Measurements from ENCODE around the gene GAPDHS.

DNA sequence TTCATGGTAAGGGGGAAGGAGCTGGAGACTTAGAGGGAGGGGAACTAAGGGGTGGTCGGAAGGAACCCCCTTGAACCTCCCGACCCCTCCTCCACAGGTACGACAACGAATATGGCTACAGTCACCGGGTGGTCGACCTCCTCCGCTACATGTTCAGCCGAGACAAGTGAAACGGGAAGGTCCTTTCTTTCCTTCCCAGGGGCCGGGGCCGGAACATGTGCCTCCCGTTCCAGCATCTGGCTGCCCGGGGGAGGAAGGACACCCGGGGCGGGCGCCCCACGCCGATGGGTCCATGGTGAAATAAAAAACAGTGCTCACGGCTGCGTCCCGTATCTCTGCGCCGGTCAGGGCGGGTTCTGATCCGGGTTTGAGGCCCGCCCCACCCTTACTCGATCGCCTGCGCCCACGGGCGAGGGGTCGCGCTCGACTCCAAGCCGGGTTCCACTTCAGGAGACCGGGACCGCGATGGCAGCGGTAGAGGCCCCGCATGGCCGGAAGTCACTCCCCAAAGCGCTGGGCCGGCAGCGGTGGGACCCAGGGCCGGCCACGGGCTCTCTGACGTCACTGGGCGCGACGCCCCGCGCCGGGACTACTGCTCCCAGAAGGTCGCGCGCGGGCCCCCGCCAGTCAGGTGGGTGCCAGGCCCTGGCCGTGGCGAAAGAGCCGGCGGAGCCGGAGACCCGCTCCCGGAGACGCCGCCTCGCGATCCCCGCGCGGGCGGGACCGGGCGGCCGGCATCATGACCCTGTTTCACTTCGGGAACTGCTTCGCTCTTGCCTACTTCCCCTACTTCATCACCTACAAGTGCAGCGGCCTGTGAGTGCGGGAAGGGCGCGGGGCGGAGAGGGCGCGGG is 12.0 kb downstream of the GAPDHS start, which contains the start of gene TMEM147:
- peak; percentile 81 for TF ChIP-seq POLR2A (IDR thresholded peaks at IDR 0.05)
- TF ChIP-seq, protein P1, sequence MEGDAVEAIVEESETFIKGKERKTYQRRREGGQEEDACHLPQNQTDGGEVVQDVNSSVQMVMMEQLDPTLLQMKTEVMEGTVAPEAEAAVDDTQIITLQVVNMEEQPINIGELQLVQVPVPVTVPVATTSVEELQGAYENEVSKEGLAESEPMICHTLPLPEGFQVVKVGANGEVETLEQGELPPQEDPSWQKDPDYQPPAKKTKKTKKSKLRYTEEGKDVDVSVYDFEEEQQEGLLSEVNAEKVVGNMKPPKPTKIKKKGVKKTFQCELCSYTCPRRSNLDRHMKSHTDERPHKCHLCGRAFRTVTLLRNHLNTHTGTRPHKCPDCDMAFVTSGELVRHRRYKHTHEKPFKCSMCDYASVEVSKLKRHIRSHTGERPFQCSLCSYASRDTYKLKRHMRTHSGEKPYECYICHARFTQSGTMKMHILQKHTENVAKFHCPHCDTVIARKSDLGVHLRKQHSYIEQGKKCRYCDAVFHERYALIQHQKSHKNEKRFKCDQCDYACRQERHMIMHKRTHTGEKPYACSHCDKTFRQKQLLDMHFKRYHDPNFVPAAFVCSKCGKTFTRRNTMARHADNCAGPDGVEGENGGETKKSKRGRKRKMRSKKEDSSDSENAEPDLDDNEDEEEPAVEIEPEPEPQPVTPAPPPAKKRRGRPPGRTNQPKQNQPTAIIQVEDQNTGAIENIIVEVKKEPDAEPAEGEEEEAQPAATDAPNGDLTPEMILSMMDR (IDR thresholded peaks at IDR 0.05): no peak

All from right lobe of liver (tissue), 4 donors.